Right lobe of liver (tissue), 4 donors: ENCODE results near the gene MAP3K4.

Experiments
- CTCF ChIP-seq, 4 donors: fragments of 200-600 bp in 3 of 4; fragments of 450-650 bp in 1 of 4; IDR thresholded peaks; one replicate each; pipeline versions ENCODE4 v1.5.1 to v1.8.0; 2016 to 2022; ENCODE audit warnings: antibody characterized with exemption in 4 of 4, mild to moderate bottlenecking in 2 of 4
- POLR2A ChIP-seq: fragments of 450-650 bp; IDR thresholded peaks from one replicate; pipeline ENCODE4 v1.6.1; 2017; ENCODE audit warnings: antibody characterized with exemption, mild to moderate bottlenecking
- donor health status: DM: no; HTN: no; CAD: no.
- donor health status: DM: no; HTN: no; CAD: no.
- donor health status: DM: no; HTN: yes; CAD: no.

- no peak for TF ChIP-seq CTCF (IDR thresholded peaks at IDR 0.05)
- no peak for TF ChIP-seq POLR2A
Measured at GRCh38 chr6:161138543-161139303, 147.2 kb downstream of the MAP3K4 start.
